Esophagus muscularis mucosa (tissue), 2 donors: Measurements from ENCODE around the gene PIP5K1B.

Source experiments
- EP300 ChIP-seq: sonication (generic); formaldehyde crosslinking; IDR thresholded peaks from one replicate; pipeline ENCODE4 v1.6.1; 2017; ENCODE audit warnings: antibody characterized with exemption
- POLR2A ChIP-seq: fragments of 450-650 bp; IDR thresholded peaks from one replicate; pipeline ENCODE4 v1.6.1; 2017; ENCODE audit warnings: antibody characterized with exemption, moderate library complexity, mild to moderate bottlenecking, low read depth

DNA sequence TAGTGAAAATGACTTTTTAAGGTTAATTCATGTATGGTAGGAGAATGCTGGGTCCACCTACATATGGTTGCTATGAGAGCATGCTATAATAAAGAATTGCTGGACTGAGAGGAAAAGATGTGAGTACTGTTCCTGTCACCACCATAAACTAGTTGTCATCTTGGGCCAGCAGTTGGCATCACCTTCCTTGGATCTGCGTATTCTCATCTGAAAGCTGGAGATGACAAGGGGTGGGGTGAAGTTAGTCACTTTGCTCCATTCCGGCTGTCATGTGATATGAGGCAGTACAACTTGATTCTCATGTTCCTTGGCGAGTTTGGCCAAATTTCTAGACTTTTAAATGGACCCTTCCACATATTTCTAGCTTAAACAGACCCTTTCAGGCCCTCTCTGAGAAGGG is 33.3 kb downstream of the PIP5K1B start:
- TF ChIP-seq POLR2A (no peak), EP300 (no peak)
